Limb (tissue), 2 donors: ENCODE results near the gene ING5.

Experiments used
- DNase-seq, 2 donors: peaks; one replicate each; pipeline ENCODE4 v3.0.0-alpha.2; 2016; ENCODE audit errors: extremely low spot score in 2 of 2

ING5 gene

DNA sequence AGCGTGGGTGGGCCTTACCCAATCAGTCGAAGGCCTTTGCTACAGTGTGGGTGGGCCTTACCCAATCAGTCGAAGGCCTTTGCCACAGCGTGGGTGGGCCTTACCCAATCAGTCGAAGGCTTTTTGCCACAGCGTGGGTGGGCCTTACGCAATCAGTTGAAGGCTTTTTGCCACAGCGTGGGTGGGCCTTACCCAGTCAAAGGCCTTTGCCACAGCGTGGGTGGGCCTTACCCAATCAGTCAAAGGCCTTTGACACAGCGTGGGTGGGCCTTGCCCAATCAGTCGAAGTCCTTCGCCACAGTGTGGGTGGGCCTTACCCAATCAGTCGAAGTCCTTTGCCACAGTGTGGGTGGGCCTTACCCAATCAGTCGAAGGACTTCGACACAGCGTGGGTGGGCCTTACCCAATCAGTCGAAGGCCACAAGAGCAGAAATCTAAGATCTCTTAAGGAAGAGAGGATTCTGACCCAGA lies 58.5 kb downstream of the ING5 start:
- DNase-seq, result peak in 1 of 2 donors; percentile 33

DNA sequence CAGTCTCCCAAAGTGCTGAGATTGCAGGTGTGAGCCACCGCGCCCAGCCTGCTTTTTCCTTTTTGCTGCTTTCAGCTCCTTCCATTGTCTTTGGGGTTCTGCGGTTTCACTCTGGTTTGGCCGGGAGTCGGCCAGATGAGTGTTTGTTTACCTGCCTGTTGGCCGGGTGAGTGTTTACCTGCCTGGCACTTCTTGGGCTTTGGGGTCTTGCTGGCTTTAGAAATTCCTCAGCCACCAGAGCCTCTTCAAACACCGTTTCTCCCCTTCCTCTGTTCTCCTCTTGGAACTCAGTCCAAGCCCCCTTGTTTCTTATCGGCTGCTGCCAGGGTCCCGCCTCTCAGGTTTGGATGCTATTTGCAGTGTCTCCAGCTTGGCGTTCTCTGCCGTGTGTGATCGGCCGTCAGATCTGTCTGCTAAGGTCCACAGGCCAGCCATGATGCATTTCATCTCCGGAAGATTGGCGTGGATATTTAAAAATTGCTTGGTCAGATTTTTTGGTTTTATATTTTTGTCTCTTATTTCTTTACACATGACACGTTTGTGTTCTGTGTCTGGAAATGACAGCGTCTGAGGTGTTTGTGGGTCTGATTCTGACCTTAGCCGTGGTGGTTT lies 60.6 kb downstream of the ING5 start:
- DNase-seq, result no peak

DNA sequence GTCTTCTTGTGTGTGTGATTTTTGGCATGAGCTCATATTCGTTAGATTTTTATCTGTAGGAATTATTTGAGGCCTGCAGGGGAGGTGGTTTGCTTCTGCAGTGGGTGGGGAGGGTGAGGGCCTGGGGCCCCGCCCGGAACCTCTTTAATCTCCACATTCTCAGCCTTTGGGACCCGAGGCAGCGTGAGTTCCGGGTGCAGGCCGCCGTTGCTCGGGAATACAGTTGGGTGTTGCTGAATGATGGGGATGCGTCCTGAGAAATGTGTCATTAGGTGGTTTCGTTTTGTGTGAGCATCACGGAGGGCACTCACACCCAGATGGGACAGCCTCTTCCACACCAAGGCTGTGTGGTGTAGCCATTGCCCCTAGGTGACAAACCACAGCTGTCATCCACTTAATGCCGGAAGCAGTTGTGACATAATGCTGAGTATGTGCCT lies 61.1 kb downstream of the ING5 start:
- no peak for DNase-seq

DNA sequence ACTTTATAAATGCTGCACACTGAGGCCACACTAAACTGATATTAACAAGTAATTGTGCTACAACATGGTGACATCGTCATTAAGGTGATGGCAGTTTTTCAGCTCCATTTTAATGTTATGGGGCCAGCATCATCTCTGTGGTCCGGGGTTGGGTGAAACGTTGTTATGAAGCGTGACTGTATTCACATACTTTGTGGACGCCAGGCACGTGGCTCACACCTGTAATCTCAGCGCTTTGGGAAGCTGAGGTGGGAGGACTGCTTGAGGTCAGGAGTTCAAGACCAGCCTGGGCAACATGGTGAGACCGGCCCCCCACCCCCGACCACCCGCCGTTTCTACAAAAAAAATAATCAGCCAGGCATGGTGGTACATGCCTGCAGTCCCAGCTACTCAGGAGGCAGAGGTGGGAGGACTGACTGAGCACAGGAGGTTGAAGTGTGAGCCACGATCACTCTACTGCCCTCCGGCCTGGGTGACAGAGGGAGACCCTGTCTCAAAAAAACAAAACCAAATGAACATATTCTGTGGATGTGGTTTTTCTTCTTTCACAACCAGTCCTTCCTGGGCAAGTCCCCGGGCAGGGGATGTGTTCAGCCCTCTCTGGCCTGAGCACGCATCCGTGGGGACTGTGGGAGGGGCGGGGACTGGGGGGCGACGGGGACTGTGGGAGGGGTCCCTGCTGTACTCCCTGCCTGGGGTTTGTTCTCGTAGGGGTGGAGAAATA lies 61.9 kb downstream of the ING5 start:
- no peak for DNase-seq

DNA sequence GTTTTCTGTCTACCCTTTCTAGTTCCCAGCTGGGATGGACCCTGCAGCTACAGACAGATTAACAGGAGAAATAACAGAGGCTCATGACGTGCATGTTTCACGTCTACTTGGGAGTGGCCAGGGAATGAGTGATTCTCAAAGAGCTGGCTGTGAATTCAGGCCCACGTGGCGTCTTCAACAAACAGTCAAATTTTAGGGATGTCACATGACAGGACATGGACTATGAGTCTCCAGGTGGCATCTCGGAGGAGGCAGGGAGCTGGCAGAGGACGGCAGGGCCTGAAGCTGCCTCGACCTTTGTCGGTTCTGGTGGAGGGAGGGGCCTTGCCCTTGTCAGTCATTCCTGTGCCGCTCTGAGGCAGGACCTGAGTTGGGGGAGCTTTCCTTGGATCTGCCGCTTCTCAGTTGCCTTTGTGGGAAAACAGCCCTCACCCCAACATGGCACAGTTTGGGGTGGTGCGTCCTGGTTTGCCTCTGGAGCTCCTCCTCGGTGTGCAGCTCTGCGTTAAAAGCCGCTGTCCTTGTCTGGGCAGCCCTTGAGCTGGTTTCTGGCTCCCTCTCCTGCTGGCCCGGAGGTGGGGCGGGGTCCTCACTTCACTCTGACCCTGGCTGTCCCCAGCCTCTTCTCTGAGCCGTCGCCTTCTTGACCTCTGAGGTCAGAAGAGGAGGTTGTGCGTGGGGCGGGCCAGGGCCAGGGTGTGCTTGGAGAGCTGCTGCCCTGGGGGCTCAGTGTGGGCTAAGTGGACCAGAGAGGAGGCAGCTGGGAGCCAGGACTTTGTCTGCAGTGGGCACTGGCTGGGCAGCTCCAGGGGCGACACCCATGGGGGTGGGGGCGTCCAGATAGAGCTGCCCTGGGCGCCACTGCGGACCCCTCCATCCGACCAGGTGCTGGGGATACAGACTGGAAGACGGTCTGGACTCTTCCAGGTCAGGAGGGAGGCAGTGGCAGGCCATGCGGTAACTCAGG lies 62.7 kb downstream of the ING5 start:
- peak in 1 of 2 donors; percentile 32 for DNase-seq

DNA sequence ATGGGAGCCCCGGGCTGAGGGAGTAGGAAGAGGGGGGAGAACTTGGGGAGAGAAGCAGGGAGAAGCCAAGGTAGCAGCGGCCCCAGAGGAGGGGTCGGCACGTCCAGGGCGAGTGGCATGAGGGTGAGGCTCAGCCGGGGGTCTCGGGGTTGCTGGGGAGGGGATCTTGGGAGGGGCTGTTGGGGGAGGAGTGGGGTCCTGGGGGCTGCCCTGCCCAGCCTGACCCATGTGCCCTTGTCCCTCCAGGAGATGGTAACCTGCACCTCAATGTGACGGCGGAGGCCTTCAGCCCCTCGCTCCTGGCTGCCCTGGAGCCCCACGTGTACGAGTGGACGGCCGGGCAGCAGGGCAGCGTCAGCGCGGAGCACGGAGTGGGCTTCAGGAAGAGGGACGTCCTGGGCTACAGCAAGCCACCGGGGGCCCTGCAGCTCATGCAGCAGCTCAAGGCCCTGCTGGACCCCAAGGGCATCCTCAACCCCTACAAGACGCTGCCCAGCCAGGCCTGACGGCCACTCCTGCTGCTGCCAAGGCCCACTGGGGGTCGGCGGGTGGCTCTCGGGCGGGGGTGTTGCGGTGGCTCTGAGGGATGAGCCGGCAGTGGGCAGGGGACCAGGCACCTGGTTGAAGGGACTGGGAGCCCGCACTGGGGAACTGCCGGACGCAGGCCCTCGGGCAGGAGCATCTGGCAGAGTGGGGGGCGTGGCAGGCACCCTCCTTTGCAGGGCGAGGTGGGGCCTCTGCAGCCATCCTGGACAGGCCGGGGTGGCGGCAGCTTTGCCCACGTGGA lies 65.8 kb downstream of the ING5 start:
- DNase-seq, result peak in 1 of 2 donors; percentile 28

DNA sequence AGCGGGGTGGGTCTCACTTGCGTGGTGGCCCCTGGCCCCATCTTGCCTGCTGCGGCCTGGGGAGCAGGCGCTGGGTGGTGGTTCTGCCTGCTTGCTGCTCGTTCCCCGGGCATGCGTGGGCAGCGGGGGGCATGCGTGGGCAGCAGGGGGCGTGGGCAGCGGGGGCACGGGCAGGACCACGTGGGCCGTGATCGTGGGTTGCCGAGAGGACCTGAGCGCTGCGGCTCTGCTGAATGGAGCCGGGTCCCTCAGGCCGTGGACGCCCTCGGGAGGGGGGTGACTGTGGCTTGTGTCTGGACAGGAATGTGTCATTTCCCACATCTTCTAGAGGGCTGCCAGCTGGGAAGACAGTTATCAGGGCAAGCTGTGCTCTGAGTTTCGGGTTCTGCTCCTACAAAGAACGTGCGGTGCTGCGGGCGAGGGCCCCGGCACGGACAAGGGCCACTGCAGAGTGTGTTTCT lies 66.4 kb downstream of the ING5 start:
- DNase-seq, result peak in 1 of 2 donors; percentile 30

DNA sequence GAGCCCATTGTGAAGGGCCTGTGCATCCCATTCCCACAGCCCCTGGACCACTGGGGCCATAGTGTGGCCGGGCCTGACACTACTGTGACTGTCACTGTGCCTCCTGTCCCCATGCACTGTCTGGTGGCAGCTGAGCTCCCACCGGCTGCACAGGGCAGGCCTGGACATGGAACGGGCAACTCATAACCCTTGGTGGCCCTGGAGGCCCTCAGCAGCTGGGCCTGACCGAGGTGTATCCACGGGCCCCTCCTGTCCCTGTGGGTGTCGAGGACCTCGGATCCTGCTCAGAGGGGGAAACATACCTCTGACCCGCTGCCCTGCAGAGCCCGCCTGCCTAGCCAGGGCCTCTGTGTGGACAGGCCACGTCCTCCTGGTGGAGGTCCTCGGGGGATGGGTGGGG lies 67.0 kb downstream of the ING5 start:
- DNase-seq, result no peak

DNA sequence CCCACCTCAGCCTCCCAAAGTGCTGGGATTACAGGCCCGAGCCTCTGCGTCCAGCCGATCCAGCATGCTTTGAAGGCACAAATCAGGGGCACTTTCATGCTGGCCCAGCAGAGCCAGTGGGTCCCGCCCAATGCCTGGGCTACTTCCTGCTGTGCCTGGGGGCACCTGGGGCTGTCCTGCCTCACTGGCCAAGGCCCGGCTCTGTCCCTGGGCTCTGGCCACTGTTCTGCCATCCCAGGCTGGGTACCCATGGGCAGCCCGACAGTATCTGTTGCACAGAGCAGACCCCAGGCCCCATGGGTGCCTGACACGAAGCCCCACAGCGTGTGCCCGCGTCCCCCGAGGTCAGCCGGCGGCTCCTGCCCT lies 68.0 kb downstream of the ING5 start:
- DNase-seq, result peak in 1 of 2 donors; percentile 20

DNA sequence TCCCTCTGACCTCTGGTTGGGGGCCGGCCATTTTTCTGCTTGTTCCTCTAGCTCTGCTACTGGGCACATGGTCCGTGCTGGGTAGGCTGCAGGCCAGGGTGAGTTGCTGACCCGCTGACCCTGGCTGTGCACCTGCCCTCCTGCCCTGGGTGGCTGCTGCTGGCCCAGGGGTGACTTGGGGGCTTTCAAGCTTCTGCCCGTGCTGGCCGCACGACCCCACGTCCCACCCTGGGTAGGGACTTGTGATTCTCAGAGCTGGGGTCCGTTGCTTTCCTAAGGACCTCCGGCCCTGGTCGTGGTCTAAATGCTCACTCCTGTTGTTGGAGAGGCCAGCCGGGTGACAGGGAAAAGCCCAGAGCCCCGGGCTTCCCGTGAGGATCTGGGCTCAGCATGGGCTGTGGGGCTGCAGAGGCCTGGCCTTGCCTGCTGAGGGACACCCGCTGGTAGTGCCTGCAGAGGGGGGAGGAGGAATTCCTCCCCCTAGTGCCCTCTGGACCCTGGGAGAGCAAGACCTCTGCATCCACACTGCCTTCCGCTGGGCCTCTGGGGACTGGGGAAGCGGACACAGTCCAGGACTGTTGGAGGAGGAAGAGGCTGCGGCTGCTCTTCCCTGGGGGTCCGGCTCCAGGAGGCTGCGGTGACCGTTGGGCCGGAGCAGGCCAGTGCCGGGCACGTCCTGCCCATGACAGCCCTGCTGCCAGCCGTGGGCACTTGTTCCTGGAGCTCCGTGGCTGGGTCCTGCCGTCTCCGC lies 68.5 kb downstream of the ING5 start:
- peak in 1 of 2 donors; percentile 24 for DNase-seq

DNA sequence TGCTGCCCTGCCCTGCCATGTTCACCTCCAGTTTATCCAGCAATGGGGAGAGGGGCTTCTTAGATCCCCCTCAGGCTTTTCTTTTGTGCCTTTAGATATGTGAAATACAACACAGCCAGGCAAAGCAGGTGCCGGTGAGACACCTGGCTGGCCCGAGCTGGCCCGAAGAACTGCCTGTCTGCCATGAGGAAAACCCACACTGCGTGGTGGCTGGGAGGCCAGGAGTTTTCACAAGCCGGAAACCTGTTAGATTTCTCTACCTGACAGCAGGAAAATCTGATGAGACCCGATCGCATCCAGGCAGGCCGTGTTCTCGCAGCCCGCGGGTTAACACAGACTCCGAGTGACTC lies 69.1 kb downstream of the ING5 start:
- DNase-seq, result no peak

DNA sequence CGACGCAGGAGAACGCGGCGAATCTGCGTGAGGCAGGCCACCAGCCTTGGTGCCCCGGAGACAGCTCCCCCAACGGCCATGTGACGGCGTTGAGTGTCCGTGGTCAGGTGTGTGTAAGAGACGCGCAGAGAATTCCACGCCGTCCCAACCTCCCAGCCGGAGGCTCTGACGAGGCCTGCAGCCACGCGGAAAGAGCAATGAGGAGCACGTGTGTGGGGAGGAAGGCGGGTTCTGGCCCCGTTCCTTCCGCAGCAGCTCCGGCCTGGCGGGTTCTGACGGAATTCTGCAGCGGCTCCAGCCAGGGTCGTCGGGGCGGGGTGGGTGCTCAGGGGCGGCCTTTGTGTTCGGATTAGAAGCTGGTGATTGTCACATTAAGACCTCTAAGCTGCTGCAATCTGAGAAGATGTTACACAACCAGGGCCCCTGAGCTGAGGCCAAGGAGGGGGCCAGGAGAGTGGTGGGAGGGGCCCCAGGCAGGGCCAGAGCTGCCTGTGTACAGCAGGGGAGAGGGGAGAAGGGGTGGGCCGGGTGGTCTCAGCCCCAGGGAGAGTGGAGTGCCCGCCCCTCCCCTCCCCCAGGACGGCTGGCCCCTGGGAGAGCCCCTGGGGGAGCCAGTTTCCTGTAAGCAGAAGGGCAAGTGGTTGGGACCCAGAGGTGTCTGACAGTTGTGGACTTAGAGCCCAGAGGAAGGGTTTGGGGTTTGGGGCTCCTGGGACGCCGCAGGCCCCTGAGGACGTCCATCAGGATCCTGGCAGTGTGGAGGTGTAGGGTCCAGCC lies 69.6 kb downstream of the ING5 start:
- DNase-seq, result peak; percentile 15 to 56

DNA sequence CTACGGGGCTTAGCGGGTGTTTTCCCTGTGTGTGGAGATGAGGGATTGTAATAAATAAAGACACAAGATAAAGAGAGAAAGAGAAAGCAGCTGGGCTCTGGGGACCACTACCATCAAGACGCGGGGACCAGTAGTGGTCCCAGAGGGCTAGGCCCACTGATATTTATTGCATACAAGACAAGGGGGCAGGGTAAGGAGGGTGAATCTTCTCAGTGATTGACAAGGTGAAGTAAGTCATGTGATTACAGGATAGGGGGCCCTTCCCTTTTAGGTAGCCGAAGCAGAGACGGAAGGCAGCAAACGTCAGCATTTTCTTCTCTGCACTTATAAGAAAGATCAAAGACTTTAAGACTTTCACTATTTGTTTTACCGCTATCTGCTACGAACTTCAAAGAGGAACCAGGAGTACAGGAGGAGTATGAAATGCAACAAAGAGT lies 70.2 kb downstream of the ING5 start:
- DNase-seq, result no peak

DNA sequence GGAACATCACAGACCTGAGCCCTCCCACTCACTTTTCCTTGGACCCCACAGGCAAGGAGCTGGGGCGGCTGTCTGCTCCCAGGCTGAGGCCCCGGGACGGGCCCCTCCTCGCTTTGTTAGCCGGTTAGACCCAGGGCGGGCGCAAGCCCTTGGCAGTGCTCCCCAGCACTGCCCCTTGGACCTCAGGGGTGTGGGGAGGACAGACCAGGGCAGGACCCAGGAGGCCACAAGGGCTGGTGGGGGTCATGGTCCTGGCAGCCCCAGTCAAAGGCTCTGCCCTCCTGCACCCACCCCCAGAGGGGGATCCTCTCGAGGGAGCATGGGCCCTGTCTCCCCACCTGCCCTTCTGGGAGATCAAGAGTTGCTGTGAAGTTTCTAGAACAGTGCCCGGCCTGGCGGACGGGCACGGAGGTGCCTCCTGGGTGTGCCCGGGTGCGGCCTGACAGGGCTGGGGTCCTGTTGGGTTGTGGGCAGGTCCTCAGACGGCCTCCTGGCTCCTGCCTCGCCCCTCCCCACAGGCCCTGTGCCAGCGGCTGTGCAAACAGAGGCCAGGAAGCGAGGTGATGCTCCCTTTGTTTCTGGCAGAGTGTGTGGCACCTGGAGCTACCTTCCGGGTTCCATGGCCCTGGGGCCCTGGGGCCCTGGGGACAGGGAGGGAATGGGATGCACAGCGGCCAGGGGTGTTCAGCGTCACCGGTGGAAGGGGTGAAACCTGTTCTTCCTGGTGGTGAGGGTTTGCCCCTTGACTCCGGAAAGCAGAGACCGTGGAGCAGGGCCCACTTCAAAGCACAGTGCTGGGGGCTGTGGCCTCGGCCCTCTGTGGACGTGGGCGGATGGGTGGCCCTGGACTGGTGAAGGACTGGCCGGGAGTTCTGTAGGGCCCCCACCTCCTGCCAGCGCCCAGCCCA lies 71.9 kb downstream of the ING5 start:
- peak in 1 of 2 donors; percentile 25 for DNase-seq

DNA sequence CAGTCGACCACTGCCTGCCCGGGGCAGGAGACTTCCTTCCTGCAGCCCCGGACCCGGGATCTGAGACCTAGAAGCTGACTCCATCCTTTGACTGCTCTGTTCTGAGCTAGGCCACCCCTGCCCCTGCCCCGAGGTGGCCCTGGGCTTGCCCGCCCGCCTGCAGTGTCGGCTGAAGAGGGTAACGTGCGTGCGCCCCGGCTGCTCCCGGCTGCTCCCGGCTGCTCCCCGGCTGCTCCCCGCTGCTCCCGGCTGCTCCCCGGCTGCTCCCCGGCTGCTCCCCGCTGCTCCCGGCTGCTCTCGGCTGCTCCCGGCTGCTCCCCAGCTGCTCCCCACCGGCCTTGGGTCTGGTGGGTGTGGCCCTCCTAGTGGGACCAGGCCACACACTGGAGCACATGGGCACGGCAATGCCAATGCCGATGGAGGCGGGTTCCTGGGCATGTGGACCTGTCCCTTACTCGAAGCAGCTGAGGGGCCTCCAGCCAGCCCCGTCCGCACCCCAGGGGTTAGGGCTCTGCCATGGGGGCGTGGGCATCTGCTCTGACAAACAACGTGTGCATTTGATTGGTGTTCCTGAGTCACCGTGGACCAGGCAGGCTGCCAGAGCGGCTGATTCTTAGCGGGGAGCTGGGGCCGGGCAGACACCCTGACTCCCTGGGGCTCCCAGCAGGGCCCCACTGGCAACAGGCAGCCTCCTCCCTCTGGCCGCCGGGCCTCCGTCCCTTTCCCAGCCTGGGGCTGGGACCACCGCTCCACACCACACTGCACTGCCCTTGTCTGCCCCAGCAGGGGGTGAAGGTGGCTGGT lies 72.8 kb downstream of the ING5 start:
- DNase-seq, result peak in 1 of 2 donors; percentile 36

DNA sequence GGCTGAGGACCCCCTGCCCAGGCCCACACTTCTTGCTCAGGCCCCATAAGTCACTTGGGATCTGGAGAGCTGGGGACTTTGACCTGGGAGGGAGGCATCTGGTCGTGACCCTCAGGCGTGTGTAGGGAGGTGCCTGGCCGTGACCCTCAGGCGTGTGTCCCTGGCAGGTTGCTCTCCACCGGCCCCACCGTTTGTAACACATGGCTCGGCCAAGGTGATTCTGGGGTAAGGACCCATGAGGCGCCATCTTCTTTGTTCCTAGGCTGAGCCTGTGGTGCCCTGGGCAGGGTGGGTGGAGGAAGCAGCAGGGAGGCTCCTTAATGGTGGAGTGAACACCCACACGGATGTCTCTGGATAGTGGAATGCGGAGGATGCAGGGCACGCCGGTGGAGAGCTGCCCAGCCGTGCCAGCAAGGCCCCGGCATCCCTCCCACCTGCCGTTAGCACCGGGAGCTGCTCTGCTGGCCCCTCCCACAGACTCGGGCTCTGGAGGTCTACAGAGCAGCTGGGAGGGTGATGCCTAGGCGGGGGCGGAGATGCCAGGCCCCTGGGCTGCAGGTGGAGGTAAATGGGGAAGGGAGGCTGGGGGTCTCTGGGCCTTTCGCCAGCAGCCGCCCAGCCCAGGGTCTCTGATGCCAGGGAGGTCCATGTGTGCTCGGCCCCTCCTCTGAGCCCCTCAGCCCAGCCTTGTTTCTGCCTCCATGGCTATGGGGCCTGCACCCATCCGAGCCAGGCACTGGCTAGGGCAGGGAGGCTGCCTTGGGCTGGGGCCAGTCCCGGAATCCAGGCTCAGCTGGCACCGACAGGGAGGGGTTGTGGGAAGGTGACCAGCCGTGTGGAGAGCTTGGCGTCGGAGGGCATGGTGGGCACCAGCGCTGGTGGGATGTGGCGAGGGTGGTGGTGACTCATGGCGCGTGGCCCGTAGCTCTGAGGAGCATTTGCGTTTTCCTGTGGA lies 73.7 kb downstream of the ING5 start:
- DNase-seq, result peak in 1 of 2 donors; percentile 28
